ENCODE results near the gene JCHAIN. TPM values are rescaled to one million over a fixed set of nuclear protein-coding genes. Genes with fewer than 3 reads are reported as not detected.

The JCHAIN gene
- 1.2 TPM in 1 of 2 replicates, not detected in the other for total RNA-seq

DNA sequence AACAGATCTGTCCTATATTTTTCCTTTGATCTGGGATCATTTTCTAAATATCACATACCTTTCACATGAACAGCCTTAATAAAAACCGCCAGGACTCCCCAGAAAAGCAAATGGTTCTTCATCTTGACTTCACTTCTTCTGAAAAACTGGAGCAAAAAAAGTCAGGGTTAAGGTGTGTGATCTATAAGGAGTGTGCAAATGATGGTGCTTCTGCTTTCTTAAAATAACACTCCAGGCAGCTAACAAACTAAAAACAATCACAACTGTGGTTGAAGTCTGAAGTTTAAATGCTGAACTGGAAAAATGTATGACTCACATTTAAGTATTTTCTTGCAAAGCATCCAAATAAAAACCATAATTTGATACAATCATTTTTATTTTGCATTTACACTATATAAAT lies at the start of gene JCHAIN:
JCHAIN (minus strand) TSS at position 140 of the 400 bp plus-strand sequence; CDS start at position 122, 18 bp downstream.

DNA sequence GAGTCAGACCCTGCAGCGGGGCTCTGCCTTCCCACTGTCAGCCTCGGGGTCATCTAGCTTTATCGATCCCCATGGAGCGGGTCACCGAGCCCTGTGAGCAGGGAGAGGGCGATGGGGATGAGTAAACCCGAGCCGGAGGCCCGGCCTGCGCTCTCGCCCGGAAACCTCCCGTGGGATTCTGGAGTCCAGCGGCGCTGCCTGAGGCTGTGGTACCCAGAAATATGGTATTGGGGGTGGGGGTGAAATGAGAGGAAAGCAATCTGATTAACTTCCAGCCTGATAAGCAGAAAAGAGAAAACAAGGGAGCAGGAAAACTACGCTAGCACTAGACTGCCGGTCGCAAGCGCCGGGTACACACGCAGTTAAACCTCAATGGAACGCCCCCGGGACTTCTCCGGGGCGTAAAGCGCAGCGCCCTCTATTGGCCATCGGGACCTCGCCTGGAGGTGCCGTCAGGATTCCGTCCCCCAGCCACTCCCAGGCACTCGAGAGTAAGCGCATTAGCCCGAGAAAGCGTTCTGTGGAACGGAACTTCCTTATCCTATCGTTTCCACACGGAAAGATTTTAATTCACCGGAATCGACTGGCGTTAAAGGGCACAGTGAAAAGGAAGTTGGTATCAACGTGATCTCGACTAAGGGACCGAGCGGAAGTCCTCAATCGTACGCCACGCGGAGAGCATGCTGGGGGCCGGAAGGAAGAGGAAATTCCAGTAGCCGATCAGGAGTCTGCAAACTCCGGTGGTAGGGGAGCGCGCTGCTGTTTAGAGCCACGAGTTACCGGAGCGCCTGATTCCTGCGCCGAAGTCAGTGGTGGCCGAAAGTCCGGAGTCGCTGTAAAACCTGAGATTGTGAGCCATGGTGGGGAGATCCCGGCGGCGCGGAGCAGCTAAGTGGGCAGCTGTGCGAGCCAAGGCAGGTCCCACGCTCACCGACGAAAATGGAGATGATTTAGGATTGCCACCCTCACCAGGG lies 21.8 kb upstream of the JCHAIN start, which contains the start of gene UTP3:
UTP3 (plus strand) TSS at position 712 of the 974 bp plus-strand sequence; CDS start at position 858, 146 bp downstream.

DNA sequence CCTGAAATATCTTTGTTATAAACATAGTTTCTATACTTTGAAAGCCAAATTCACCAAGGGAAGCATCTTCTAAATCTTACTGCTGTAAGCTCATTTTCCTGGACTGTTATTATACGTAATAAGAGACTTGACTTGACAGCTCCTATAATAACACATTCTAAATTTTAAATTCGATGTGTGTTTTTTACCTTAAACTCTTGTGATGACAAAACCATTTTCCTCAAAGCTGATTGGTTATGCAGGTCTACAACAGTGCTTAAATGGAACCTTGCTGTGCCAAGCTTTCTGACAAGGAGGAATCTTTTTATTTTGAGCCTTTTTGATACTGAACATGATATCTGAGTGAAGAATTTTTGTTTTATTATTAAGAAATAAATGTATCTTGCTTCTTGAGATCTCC lies 37.9 kb downstream of the JCHAIN start, which contains the start of gene ENAM:
ENAM (plus strand) TSS at position 301 of the 400 bp plus-strand sequence. CDS start 757 bp downstream, outside the sequence.

Other genes starting within 250 kb of the JCHAIN start
- gene MUC7, start 194.3 kb downstream of the JCHAIN start, total RNA-seq: not detected in 2 replicates
- gene AMTN, start 147.9 kb downstream of the JCHAIN start, total RNA-seq: not detected in 2 replicates
- gene AMBN, start 74.3 kb downstream of the JCHAIN start, total RNA-seq: not detected in 2 replicates
- not detected in 2 replicates for gene ENAM, start 37.8 kb downstream of the JCHAIN start, total RNA-seq
- gene UTP3, start 22.0 kb upstream of the JCHAIN start, total RNA-seq: 21.7 and 27.9 TPM in 2 replicates
- gene RUFY3, start 55.5 kb upstream of the JCHAIN start, total RNA-seq: 69.7 and 87.0 TPM in 2 replicates
- gene GRSF1, start 173.4 kb upstream of the JCHAIN start, total RNA-seq: 92.9 and 148 TPM in 2 replicates
- gene MOB1B, start 235.9 kb upstream of the JCHAIN start, total RNA-seq: 15.7 and 29.8 TPM in 2 replicates

All from smooth muscle cell of the umbilical artery (primary cell).